ENCODE data around the gene SDK1.

SDK1 gene

DNA sequence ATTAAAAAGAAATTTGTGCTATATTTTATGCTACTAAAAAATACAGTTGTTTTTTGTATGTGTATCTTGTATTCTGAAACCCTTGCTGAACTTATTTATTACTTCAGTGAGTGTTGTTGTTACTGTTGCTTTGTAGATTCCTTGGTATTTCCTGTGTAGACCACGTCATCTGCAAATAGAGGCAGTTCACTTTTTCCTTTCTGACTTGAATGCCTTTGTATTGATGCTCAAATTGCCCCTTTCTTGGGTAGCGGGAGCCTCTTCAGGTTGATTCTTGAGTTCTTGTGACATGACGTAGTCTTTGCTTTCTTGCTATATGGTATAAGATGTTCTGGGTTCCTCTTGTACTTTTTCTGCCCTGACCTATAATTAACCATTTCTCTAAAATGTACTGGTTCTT lies 504.1 kb downstream of the SDK1 start:
- TF ChIP-seq CTCF (conservative IDR thresholded peaks at IDR 0.05; ENCODE audit: control insufficient read depth, insufficient read depth, low read depth, low read length) = no peak
- DNase-seq (ENCODE audit: low read depth) = no peak
- H3K4me3 ChIP-seq (ENCODE audit: control insufficient read depth, low read depth, low read length) = no peak overlapping the region

DNA sequence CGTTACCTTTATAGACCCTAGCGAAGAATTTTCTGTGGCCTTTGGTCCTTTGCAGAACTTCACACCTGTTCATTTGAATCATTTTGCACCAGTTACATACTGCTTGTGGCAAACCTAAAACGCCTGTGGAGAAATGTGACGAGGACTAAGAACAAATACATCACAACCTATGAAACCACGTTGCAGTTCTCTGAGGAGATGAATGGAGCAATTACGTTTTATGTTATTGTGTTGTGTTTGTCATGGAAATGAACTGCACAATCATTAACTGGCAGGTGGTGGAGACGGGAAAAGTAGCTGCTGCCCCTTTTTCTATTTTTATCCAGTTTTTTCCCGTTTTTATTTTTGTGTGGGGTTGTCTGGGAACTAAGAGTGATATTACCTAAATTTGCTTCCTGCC lies 505.5 kb downstream of the SDK1 start:
- no peak for TF ChIP-seq CTCF (conservative IDR thresholded peaks at IDR 0.05; ENCODE audit: control insufficient read depth, insufficient read depth, low read depth, low read length)
- DNase-seq (ENCODE audit: low read depth) = no peak
- H3K4me3 ChIP-seq (ENCODE audit: control insufficient read depth, low read depth, low read length) = no peak overlapping the region

DNA sequence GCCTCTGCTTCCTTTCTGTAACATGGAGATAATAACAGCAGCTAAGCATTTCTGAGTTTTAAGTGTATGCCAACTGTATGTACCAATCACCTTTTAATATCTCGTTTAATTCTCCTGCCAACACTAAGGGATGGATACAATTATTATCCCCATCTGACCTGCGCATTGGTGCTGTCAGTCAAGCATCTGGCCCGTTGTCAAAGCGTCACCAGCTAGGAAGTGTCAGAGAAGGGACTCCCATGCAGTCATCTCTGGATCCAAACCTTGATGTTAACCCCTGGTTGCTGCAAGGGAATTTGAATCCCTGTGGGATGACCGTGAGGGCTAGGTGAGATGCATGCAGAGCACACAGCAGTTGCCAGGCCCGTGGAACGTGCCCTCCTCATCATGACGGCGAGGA lies 506.8 kb downstream of the SDK1 start:
- DNase-seq (ENCODE audit: low read depth) = no peak
- TF ChIP-seq CTCF (conservative IDR thresholded peaks at IDR 0.05; ENCODE audit: control insufficient read depth, insufficient read depth, low read depth, low read length) = no peak
- H3K4me3 ChIP-seq (ENCODE audit: control insufficient read depth, low read depth, low read length) = no peak overlapping the region

DNA sequence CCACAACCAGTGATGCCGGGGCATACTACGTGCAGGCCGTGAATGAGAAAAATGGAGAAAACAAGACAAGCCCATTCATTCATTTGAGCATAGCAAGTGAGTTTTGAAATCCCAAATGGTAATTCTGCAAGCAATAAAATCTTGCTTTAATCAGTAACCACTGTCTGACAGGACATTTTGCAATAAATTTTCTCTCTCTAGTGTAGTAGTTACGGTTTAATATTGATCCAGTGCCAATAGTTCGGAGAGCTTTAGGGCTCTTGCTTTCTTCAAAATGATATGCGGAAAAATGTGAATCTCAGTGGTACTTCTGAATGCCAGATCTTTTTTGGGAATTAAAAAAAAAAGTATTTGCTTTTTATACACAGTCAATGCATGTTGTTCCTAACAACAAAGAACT lies 520.4 kb downstream of the SDK1 start:
- no peak for DNase-seq (ENCODE audit: low read depth)
- no peak overlapping the region for H3K4me3 ChIP-seq (ENCODE audit: control insufficient read depth, low read depth, low read length)
- no peak for TF ChIP-seq CTCF (conservative IDR thresholded peaks at IDR 0.05; ENCODE audit: control insufficient read depth, insufficient read depth, low read depth, low read length)

DNA sequence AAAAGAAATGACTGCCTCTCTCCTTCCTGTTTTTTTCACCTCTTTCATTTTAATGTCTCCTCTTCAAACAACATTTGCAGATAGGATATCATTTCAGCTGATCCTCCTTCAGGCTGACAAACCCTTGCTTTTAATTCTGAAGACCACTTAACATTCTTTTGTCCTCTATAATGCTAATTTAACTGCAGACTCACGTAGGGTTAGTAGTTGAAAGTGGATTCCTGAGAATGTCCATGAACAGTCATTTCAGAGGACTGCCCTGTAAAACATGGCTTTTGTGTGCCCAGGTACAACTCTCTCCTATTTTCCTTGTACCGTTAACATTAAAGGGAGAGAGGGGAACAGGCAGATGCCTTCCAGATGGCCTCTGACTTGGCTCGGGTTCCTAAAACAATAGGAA lies 524.4 kb downstream of the SDK1 start:
- H3K4me3 ChIP-seq (ENCODE audit: control insufficient read depth, low read depth, low read length) = no peak overlapping the region
- TF ChIP-seq CTCF (conservative IDR thresholded peaks at IDR 0.05; ENCODE audit: control insufficient read depth, insufficient read depth, low read depth, low read length) = no peak
- no peak for DNase-seq (ENCODE audit: low read depth)

GRCh38 chr7:3832199-3832598 lies 531.1 kb downstream of the SDK1 start:
- no peak overlapping the region for H3K4me3 ChIP-seq (ENCODE audit: control insufficient read depth, low read depth, low read length)
- no peak for DNase-seq (ENCODE audit: low read depth)
- no peak for TF ChIP-seq CTCF (conservative IDR thresholded peaks at IDR 0.05; ENCODE audit: control insufficient read depth, insufficient read depth, low read depth, low read length)

DNA sequence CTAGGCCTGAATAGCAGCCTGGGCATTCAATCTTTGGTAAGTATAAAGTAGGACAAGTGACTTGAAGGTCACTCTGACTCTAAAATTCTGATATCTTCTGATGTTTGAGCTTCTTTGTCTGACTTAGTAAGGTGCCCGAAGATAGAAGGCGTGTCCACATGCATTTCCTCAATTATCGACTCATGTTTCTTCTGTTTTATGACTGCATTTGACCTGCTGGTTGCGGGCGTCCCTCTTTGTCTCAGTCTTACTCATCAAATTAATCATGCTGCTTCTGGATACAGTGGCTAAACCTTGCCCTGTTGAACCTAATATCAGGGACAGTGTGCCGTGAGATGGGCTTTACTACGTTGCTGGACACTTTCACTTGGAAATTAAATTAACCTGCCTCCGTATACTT lies 534.1 kb downstream of the SDK1 start:
- no peak for TF ChIP-seq CTCF (conservative IDR thresholded peaks at IDR 0.05; ENCODE audit: control insufficient read depth, insufficient read depth, low read depth, low read length)
- H3K4me3 ChIP-seq (ENCODE audit: control insufficient read depth, low read depth, low read length) = no peak overlapping the region
- DNase-seq (ENCODE audit: low read depth) = no peak

Data from fibroblast of mammary gland (primary cell).